Fibroblast of villous mesenchyme (primary cell): ENCODE results near the gene SPINT2. TPM values are rescaled to one million over a fixed set of nuclear protein-coding genes. Genes with fewer than 3 reads are reported as not detected.

Experiments
- DNase-seq: peaks from one replicate; pipeline ENCODE4 v3.0.0-alpha.2; 2010; ENCODE audit warnings: low read depth
- H3K4me3 ChIP-seq: 2 replicates; pipeline ENCODE4 v1.5.1; 2011; ENCODE audit warnings: low read depth, mild to moderate bottlenecking, low read length
- total RNA-seq: library from RNA; depleted of rRNA; stranded (reverse); fragments of >200 nt; gene quantifications from 2 replicates; pipeline ENCODE4 v1.2.3, GENCODE V29; 2012
- TF ChIP-seq, protein P1 (sequence below): IDR thresholded peaks from 2 replicates; pipeline ENCODE4 v1.5.1; 2012; ENCODE audit warnings: low read depth, mild to moderate bottlenecking, low read length; ENCODE audit not compliant: insufficient read depth

SPINT2 gene
- total RNA-seq, 1 donor, result 3.5 TPM

DNA sequence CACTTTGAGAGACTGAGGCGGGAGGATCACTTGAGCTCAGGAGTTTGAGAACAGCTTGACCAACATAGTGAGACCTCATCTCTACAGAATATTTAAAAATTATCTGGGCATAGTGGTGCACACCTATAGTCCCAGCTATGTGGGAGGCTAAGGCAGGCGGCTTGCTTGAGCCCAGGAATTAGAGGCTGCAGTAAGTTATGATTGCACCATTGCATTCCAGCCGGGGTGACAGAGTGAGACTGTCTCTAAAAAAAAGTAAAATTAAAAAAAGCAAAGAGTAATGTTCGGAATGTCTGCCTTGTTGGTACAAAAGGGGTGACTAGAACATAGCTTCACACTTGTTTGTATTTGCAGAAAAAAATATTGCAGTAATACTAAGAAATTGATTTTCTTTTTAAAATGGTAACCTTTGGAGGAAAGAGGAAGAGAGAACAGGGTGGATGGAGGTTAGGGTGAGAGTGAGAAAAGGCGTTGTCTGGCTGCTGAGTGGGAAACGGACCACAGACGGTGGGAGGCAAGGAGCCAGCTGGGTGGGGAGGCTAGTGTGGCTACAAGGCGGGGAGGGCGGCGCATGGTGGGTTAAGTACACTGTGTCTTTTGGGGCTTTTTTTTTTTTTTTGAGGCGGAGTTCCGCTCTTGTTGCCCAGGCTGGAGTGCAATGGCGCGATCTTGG is 18.4 kb upstream of the SPINT2 start:
- TF ChIP-seq, protein P1, sequence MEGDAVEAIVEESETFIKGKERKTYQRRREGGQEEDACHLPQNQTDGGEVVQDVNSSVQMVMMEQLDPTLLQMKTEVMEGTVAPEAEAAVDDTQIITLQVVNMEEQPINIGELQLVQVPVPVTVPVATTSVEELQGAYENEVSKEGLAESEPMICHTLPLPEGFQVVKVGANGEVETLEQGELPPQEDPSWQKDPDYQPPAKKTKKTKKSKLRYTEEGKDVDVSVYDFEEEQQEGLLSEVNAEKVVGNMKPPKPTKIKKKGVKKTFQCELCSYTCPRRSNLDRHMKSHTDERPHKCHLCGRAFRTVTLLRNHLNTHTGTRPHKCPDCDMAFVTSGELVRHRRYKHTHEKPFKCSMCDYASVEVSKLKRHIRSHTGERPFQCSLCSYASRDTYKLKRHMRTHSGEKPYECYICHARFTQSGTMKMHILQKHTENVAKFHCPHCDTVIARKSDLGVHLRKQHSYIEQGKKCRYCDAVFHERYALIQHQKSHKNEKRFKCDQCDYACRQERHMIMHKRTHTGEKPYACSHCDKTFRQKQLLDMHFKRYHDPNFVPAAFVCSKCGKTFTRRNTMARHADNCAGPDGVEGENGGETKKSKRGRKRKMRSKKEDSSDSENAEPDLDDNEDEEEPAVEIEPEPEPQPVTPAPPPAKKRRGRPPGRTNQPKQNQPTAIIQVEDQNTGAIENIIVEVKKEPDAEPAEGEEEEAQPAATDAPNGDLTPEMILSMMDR, result no peak
- H3K4me3 ChIP-seq, result no peak overlapping the region
- DNase-seq, result peak; percentile 58

DNA sequence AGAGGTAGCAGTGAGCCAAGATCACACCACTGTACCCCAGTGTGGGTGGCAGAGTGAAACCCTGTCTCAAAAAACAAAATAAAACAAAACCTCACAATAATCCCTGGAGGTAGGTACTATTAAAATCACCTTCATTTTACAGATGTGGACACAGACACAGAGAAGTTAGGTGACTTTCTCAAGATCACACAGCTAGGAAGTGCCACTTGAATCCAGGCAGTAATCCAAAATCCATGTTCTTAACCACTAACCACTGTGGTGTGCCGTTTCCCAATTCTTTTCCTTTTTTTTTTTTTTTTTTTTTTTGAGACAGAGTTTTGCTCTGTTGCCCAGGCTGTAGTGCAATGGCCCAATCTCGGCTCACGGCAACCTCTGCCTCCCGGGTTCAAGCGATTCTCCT is 17.2 kb upstream of the SPINT2 start:
- TF ChIP-seq, protein P1, result no peak
- no peak for DNase-seq
- no peak overlapping the region for H3K4me3 ChIP-seq

DNA sequence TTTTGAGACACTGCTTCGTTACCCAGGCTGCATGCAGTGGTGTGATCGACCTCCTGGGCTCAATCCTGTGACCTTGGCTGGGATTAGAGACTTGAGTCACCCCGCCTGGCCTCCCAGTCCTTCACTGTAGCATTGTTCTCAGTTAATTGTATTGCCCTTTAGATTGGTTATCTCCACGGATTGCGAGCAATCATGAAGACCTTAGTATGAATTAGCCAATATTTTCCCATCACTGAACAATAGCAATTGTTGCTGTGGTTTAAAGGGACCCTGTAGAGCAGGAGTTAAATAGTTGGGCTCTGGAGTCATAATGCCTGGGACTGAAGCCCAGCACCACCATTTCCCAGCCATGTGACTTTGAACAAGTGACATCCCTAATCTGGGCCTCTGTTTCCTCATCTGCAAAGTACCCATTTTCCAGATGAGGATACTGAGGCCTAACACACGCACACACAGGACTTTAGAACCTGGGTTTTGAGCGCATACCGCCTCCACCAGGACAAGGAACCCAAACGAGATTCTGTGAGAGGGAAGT is 16.6 kb upstream of the SPINT2 start:
- DNase-seq, result no peak
- no peak overlapping the region for H3K4me3 ChIP-seq
- TF ChIP-seq, protein P1, result no peak

DNA sequence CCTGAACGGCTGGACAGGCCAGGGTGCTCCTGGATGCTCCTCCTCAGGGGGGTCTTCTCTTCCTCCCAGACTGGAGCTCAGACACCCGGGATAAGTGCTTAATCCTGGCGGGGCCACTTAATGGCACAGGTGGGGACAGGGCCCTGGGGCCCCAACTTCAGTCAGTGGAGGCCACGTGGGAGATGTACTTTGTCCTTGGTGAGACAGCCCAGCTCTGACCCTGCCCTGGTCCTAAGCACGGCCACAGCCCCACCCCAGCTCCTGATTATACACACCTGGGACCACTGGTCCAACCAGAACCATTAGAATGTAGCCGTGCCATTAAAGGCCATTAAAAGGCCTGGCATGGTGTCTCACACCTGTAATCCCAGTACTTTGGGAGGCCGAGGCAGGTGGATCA is 16.0 kb upstream of the SPINT2 start:
- no peak overlapping the region for H3K4me3 ChIP-seq
- DNase-seq, result no peak
- TF ChIP-seq, protein P1, result no peak

DNA sequence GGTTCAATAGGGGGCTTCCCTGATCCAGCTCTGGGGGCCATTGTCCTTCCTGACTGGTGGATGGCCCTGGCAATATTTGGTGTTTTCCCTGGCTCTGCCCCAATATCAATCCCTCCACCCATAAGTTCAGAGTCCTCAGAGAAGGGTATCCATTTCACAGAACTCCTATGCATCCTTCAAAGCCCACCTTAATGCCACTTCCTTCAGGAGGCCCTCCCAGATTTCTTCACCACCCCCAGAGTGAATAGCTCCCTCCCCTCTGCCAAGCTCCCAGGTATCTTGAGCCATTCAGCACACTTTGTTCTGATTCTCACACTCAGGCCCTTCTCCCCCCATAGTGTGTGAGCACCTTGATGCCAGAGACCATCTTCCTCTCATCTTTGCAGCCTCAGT is 13.9 kb upstream of the SPINT2 start:
- no peak for DNase-seq
- H3K4me3 ChIP-seq, result no peak overlapping the region
- TF ChIP-seq, protein P1, result no peak

DNA sequence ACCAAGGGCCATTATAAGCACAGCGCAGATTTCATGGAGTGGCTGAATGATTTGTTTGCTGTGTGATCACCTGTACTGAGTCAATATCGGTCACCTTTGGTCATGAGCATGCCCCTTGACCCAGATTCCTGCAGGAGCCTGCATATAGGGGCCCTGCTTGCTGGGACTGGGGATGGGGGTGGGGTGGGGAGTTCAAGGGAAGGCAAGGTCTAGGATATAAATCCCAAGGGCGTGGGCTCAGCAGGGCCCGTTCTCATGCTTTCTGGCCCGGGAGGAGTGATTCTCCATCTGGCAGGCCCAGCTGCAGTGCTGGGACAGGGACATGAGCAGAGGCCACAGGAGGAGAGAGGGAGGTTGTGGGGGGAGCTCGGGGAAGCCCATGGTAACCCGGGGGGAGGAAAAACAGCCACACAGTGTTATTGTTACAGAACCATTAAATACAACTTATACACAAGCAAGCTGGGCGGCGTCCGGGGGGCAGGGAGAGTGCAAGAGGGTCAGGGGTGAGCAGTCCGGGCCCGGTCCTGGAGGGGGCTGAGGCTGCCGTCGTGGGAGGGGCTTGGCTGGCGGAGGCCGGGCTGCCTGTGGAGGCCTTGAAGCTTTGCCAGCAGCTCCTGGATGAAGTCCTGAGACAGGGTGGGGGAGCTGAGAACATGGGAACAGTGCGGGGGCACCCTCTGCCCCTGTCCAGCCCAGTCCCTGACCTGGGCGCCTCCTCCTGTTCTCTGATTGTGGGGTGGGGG is 13.4 kb upstream of the SPINT2 start:
- no peak overlapping the region for H3K4me3 ChIP-seq
- TF ChIP-seq, protein P1, result no peak
- peak; percentile 59 for DNase-seq
